GM12873 (cell line): ENCODE data around the gene WNT7B.

Experiments
- TF ChIP-seq, protein P1 (sequence below): IDR thresholded peaks from 2 replicates; pipeline ENCODE4 v1.5.1; 2012; ENCODE audit warnings: low read depth, mild to moderate bottlenecking, moderate library complexity, low read length, control low read depth; ENCODE audit not compliant: insufficient read depth; ENCODE audit errors: missing control alignments

Gene WNT7B

DNA sequence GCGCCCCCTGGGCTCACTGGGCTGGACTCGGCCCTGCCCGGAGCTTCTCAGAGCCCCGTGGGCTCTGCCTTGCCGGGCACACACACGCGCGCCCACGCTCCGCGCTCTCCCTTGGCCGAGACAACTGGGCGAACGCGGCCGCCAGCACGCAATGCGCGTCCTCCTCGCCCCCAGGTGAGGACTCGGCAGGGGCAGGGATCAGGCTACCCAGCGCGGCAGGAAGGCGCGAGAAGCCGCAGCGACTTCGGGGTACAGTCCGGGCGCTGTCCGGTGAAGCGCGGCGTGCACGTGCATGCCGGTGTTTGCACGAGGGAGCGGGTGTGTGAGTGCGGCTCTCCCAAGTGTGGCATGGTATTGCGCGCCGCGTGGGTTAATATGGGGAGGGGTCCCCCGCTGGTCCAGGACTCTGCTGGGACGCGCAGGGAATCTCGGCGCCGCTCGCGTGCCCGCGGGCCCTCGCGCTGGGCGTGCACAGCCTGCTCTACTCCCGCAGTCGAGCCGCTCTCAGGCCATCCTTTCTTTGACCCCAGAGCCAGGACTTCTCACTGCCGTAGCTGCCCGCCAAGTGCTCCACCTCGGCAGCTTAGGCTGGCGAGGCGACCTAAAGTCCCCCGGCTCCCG lies 5.4 kb downstream of the WNT7B start:
- TF ChIP-seq, protein P1, sequence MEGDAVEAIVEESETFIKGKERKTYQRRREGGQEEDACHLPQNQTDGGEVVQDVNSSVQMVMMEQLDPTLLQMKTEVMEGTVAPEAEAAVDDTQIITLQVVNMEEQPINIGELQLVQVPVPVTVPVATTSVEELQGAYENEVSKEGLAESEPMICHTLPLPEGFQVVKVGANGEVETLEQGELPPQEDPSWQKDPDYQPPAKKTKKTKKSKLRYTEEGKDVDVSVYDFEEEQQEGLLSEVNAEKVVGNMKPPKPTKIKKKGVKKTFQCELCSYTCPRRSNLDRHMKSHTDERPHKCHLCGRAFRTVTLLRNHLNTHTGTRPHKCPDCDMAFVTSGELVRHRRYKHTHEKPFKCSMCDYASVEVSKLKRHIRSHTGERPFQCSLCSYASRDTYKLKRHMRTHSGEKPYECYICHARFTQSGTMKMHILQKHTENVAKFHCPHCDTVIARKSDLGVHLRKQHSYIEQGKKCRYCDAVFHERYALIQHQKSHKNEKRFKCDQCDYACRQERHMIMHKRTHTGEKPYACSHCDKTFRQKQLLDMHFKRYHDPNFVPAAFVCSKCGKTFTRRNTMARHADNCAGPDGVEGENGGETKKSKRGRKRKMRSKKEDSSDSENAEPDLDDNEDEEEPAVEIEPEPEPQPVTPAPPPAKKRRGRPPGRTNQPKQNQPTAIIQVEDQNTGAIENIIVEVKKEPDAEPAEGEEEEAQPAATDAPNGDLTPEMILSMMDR, result no peak

DNA sequence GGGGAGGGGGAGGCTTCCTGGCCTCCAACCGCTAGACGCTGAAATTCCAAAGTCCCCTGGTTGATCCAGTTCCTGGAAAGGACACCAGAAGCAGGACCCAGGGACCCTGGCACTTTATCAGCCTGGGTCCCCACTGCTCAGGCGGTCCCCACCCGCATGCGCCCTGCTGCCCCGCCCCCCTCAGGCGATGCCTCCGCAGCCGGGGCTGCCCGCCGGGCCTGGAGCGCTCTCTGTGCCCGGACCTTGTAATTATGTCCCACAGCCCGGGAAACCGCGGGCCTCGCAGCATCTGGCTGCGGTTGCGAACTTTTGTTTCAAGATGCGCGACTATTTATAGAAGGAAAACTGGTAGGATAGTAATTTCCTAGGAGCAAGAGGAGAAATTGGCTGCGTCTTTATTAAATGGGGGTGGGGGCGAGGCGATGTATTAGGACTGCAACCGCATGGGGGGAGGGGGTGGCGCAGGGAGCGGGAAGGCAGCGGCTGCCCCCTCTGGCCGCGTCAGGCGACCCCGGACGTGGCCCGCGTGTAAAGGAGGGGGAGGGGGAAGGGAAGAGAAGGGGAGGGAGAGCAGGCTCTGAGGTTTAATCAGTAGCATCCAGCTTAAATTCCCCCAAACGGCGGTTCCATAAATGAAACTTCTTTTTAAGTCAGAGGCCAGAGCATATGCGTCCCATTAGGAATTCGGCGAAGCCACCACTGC lies 6.1 kb downstream of the WNT7B start:
- TF ChIP-seq, protein P1, result no peak

DNA sequence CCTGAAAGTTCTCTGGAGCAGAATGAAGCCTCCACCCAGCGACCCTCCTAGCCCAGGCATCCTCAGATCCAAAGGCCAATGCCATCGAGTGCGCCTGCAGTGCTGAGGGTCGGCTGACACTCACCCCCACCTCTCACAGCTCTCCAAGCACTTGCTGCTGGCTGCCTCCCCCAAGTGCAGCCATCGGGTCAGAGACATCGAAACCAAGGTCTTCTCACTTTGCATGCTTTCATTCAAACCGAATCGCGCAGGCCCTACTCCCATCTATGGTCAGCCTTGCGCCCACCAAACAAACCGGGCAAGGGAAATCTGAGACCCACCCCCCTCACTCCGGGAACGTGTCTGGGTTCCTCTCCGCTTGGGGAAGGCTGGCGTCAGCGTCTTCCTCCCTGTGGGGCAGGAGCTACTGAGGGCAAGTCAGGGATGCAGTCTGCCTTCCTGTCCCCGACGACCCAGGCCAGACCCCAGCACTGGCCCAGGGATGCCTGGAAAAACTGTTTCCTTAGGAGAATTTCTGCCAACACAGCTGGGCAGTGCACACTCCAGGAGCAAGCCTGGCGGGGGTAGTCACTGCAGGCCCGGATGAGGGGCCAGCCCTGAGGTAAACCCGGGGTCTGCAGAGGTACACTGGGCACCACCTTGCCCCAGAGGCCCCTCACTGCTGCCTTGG lies 7.0 kb downstream of the WNT7B start:
- TF ChIP-seq, protein P1, result no peak

DNA sequence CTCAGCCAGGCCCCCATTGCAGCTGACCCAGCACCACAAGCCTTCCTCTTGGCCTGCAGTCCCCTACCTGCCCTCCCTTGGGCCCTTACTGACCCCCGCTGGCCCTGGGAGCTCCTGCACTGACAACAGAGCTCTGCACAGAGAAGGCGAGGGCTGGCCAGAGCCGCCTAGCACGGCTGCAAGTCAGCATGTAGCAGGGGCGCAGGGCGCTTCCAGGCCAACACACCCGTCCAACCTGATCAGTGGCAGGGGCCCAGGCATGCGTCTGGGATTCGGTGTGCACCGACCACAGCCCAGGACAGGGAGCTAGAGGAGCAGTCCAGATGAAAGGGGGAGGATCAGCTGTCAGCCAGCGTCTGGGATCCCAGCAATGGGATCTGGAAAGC lies 7.6 kb downstream of the WNT7B start:
- TF ChIP-seq, protein P1, result no peak

DNA sequence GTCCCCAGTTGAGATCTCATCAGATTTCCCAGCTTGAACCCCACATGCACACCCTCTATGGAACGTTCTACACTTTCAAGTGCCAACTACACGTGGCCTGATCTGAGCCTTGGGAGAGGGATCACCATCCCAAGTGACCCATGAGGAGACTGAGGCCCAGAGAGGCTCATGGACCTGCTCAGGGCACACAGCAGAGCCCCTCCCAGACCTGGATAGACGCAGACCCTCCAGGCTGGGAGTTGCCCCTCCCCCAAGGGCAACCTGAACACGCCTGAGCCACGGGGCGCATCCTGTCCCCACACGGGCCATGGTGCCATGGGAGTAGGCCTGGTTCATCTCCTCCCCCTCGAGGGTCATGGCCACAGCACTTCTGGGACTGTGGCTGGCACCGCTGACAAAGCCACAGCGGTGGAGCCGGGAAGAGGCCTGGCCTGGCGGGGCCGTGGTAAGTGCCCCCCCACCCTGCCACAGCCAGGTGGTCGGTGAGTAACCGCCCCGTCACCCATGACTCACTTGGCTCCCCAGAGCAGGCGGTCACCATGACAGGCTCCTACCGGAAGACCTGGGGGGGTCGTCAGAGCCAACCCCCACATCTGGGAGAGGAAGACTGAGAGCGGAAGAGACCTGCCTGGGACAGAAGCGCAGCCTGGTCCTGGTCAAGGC lies 8.1 kb downstream of the WNT7B start:
- TF ChIP-seq, protein P1, result no peak

DNA sequence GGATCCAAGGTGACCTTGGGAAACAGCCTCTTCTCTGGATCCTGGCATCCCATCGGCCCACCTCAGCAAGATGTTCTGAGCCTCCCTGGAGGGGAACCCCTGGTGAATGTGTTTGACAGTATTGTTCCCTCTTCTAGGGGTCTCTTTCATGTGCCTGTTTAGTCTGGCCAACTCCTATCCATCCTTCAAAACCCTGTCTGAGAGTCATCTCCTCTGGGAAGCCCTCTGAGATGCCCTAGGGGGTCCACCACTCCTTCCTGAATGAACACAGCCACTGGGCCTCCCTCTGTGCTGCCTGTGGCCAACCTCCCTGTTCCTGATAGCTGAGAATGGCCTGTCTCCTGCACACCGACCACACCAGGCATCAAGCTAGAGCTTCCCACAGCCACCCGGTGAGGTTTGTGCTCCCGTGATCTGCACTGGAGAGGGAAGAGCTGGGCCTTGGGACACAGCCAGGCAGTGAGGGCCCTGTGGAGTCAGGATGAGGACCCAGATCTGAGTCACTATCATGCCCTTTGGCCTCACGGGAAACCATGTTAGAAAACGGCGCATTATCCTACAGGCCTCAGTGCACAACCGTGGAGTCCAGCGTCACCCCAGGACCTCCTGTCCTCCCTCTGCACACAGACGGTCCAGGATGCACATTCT lies 8.8 kb downstream of the WNT7B start:
- TF ChIP-seq, protein P1, result no peak

DNA sequence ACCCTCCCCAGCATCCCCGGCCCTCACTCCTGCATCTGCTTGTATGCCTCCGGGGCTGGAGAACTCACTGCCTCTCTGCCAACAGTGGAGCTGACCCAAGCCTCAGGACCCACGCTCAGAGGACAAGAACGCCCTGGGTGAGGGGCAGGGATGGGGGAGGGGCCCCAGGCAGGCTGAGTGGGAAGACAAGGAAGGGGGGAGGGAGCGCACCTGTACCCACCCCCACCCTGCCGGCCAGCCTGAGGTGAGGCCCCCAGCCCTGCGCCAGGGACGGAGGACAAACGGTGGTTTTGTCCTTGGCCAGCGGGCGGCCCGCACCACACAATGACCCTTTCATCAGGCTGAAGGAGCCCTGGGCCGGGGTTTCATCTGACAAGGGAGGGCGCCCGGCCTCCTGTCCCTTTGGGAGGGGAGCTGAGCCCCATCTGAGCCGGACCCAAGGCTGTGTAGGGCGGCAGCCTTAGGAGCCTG lies 10.0 kb downstream of the WNT7B start:
- TF ChIP-seq, protein P1, result no peak
